ENCODE results near the gene IRAK1. TPM values are rescaled to one million over a fixed set of nuclear protein-coding genes. Genes with fewer than 3 reads are reported as not detected.

The IRAK1 gene
- total and polyA plus RNA-seq, 2 of the 8 experiments (the other 6 are each of a cell fraction or from before 2014, with no cell fraction given): 26.6 to 41.7 TPM

DNA sequence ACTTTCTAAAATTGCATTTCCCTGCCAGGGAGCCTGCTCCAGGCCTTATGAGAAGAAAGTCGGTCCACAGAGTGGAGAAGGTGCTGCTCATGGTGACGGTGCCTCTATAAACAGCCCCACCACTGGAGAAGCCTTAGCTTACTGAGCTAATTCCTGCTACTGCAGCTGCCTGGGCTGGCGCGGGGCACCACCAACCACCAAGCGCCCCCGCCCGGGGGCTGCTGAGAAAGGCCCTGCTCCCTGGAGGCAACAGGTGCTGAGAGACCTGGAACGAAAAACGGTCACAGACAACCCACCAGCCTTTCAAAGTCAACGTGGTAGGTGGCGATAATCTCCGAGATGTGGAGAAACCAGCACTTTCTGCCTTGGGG, 51.0 kb downstream of the IRAK1 start (continued):
- no peak for TF ChIP-seq GABPA (IDR thresholded peaks at IDR 0.05; ENCODE audit: borderline replicate concordance, insufficient read depth, low read length)
- no peak for TF ChIP-seq SP1 (IDR thresholded peaks at IDR 0.05; ENCODE audit: low read depth, low read length)
- TF ChIP-seq, protein P1, sequence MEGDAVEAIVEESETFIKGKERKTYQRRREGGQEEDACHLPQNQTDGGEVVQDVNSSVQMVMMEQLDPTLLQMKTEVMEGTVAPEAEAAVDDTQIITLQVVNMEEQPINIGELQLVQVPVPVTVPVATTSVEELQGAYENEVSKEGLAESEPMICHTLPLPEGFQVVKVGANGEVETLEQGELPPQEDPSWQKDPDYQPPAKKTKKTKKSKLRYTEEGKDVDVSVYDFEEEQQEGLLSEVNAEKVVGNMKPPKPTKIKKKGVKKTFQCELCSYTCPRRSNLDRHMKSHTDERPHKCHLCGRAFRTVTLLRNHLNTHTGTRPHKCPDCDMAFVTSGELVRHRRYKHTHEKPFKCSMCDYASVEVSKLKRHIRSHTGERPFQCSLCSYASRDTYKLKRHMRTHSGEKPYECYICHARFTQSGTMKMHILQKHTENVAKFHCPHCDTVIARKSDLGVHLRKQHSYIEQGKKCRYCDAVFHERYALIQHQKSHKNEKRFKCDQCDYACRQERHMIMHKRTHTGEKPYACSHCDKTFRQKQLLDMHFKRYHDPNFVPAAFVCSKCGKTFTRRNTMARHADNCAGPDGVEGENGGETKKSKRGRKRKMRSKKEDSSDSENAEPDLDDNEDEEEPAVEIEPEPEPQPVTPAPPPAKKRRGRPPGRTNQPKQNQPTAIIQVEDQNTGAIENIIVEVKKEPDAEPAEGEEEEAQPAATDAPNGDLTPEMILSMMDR (IDR thresholded peaks at IDR 0.05; ENCODE audit: control extremely low read depth in 1 of 3, insufficient read depth in 1 of 3, low read depth in 1 of 3, low read length in 3 of 3): no peak
- no peak for TF ChIP-seq POU5F1 (IDR thresholded peaks at IDR 0.05; ENCODE audit: low read depth, low read length)
- no peak for TF ChIP-seq POLR2A (IDR thresholded peaks at IDR 0.05; ENCODE audit: control extremely low read depth in 1 of 2, low read depth in 2 of 2, low read length in 2 of 2)
- TF ChIP-seq TBP (IDR thresholded peaks at IDR 0.05; ENCODE audit: low read depth, low read length): no peak
